CD4-positive, CD25-positive, alpha-beta regulatory T cell (primary cell): ENCODE data around the gene TTYH1. TPM values are rescaled to one million over a fixed set of nuclear protein-coding genes. Genes with fewer than 3 reads are reported as not detected.

Experiments used
- ATAC-seq, 2 donors: fragments of 150-1000 bp; cut with Tn5 transposase; one replicate each; pipeline ENCODE4 v1.10.0; 2021; ENCODE audit warnings: low read depth in 2 of 2, moderate number of reproducible peaks in 2 of 2, moderate library complexity in 1 of 2
- DNase-seq, 3 donors: peaks; one replicate each; pipeline versions ENCODE4 v3.0.0 to v3.0.0-alpha.2; 2012 to 2022; ENCODE audit warnings: mixed read lengths in 1 of 3
- H3K27ac ChIP-seq: one replicate; pipeline ENCODE4 v1.7.0; 2013; ENCODE audit warnings: mild to moderate bottlenecking, low read length; ENCODE audit not compliant: insufficient read depth, poor library complexity, severe bottlenecking
- H3K27me3 ChIP-seq: one replicate; pipeline ENCODE4 v1.7.0; 2013; ENCODE audit warnings: low read length; ENCODE audit not compliant: control insufficient read depth, insufficient read depth
- H3K36me3 ChIP-seq: one replicate; pipeline ENCODE4 v1.7.0; 2013; ENCODE audit warnings: mild to moderate bottlenecking, low read length, moderate library complexity; ENCODE audit not compliant: control insufficient read depth, insufficient read depth
- H3K4me1 ChIP-seq: 2 replicates; pipeline ENCODE4 v1.7.0; 2013; ENCODE audit warnings: mild to moderate bottlenecking, low read length; ENCODE audit not compliant: insufficient read depth, control insufficient read depth, poor library complexity, severe bottlenecking
- H3K4me3 ChIP-seq: one replicate; pipeline ENCODE4 v1.7.0; 2013; ENCODE audit warnings: low read depth, mild to moderate bottlenecking, low read length, moderate library complexity
- H3K9me3 ChIP-seq, 2 experiments: 1 replicate in 1 of 2; 2 replicates in 1 of 2; pipeline ENCODE4 v1.7.0; 2013; ENCODE audit warnings: low read length in 2 of 2, mild to moderate bottlenecking in 1 of 2, moderate library complexity in 1 of 2; ENCODE audit not compliant: control insufficient read depth in 2 of 2
- H3K27ac Mint-ChIP-seq, 3 donors: one replicate each; pipeline ENCODE4 v1.8.0; 2020 to 2022; ENCODE audit warnings: mild to moderate bottlenecking in 3 of 3, mixed read lengths in 3 of 3, moderate library complexity in 2 of 3
- H3K27me3 Mint-ChIP-seq: one replicate; pipeline ENCODE4 v1.8.0; 2022; ENCODE audit warnings: mild to moderate bottlenecking, mixed read lengths
- H3K36me3 Mint-ChIP-seq: one replicate; pipeline ENCODE4 v1.8.0; 2020; ENCODE audit warnings: mixed read lengths
- H3K4me1 Mint-ChIP-seq, 4 donors: one replicate each; pipeline ENCODE4 v1.8.0; 2020 to 2022; ENCODE audit warnings: mixed read lengths in 4 of 4, mild to moderate bottlenecking in 1 of 4
- H3K4me3 Mint-ChIP-seq, 4 donors: one replicate each; pipeline ENCODE4 v1.8.0; 2020 to 2022; ENCODE audit warnings: mild to moderate bottlenecking in 4 of 4, mixed read lengths in 4 of 4, moderate library complexity in 3 of 4
- H3K9me3 Mint-ChIP-seq, 7 donors: one replicate each; pipeline ENCODE4 v1.8.0; 2020 to 2022; ENCODE audit warnings: mixed read lengths in 7 of 7, mild to moderate bottlenecking in 3 of 7, moderate library complexity in 2 of 7
- polyA plus RNA-seq, 4 donors: library from polyadenylated mRNA; unstranded; fragments of 300-500 nt; fragmentation: Illumina TruSeq; gene quantifications; one replicate each; pipeline ENCODE4 v1.2.3, GENCODE V29; 2021
- total RNA-seq: library from RNA; stranded (reverse); gene quantifications from one replicate; pipeline ENCODE4 v1.2.3, GENCODE V29; 2022

The TTYH1 gene
- total and polyA plus RNA-seq, 5 donors from 2014 or later: 0.17 to 1.00 (median 0.31) TPM; not detected in 2

DNA sequence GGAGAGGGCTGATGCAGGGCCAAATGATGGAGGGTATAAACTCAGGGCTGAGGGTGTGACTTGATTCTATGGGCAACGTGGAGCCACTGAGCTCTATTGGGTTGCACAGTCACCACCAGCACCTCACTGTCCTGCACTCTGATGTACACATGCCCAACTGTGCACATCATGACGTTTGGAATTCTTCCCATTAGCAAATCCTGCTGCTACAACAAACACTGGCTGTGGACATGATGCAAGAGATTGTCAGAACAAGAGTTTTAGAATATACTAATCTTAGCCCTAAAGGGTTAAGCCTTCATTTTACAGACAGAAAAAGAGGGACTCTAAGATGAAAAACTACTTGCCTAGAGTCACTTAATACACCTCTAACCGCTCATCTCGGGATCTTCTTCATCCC is 2.4 kb upstream of the TTYH1 start:
- Histone ChIP-seq H3K9me3 (peaks cover 0 to 5% of the 10 kb centered on the region in 2 experiments), H3K36me3 (no peaks in the 10 kb centered on the region), H3K27ac (no peak overlapping the region), H3K27me3 (peaks cover 14% of the 10 kb centered on the region), H3K4me1 (peaks cover 7% of the 10 kb centered on the region), H3K4me3 (no peak overlapping the region)
- ATAC-seq: no peak
- Mint-ChIP-seq H3K9me3 (peaks cover 0 to 6% (median 3%) of the 10 kb centered on the region in 7 donors), H3K27me3 (peaks cover 14% of the 10 kb centered on the region), H3K4me3 (no peak overlapping the region), H3K36me3 (peaks cover 9% of the 10 kb centered on the region), H3K4me1 (peaks cover 0 to 16% (median 9%) of the 10 kb centered on the region in 4 donors), H3K27ac (no peak overlapping the region)
- no peak for DNase-seq

DNA sequence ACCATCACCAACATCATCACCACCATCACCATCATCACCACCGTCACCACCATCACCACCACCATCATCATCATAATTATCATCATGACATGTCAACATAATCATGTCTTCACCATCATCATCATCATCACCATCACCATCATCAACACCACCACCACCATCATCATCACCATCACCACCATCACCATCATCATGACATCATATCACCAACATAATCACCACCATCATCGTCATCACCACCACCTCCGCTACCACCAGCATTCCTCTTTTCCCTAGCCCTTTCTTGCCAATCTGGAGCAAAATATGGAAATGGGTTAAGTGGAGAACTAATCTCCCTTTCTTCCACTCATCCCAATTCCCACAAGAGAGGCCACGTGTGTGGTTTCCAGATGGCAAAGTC is 1.1 kb upstream of the TTYH1 start:
- no peak overlapping the region for H3K4me3 ChIP-seq
- DNase-seq: no peak
- Mint-ChIP-seq H3K9me3 (peaks cover 0 to 5% (median 3%) of the 10 kb centered on the region in 7 donors), H3K36me3 (peaks cover 9% of the 10 kb centered on the region), H3K27me3 (peaks cover 12% of the 10 kb centered on the region), H3K4me3 (no peak overlapping the region), H3K4me1 (peaks cover 0 to 22% (median 10%) of the 10 kb centered on the region in 4 donors), H3K27ac (no peak overlapping the region)
- no peaks in the 10 kb centered on the region for H3K36me3 ChIP-seq
- peaks cover 7% of the 10 kb centered on the region for H3K4me1 ChIP-seq
- peaks cover 14% of the 10 kb centered on the region for H3K27me3 ChIP-seq
- H3K27ac ChIP-seq: no peak overlapping the region
- ATAC-seq: no peak
- H3K9me3 ChIP-seq: no peaks in the 10 kb centered on the region

DNA sequence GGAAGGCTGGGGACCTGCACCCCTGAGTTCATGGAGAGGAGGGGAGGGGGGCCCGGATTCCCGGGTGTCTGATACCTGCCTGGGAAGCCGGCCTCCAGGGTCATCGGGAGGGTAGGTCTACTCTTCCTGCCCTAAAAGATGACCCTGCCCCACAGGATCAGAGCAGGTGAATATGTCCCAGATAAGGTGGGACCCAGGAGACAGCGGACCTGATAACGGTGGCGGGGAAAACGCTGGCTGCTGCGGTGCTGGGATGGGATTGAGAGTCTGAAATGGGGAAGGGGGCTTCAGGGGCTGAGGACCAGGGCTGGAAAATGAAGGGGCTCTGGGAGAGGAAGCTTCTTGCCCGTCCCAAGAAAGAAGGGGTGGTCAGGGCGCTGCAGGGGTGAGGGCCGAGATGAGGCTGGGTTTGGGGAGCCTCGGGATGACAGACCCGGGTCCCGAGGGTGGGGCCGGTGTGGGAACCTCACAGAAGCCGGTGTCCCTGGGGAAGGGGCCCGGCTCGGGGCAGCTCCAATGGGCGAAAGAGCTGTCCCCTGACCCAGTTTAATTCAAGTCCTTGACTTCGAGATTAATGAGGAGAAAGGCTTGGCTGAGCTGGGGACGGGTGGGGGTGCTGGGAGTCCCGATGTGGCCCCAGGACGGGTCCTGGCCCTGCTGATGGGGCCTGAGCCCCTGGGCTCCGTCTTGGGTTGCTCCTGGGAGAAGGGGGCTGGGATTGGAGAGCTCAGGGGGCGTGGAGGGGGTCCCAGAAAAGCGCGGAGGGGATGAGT is 823 bp downstream of the TTYH1 start:
- peaks cover 10% of the 10 kb centered on the region for H3K27me3 Mint-ChIP-seq
- Histone ChIP-seq H3K4me1 (peaks cover 7% of the 10 kb centered on the region), H3K27ac (no peak overlapping the region), H3K36me3 (no peaks in the 10 kb centered on the region), H3K27me3 (peaks cover 14% of the 10 kb centered on the region), H3K9me3 (no peaks in the 10 kb centered on the region), H3K4me3 (no peak overlapping the region)
- peaks cover 0 to 25% (median 10%) of the 10 kb centered on the region in 4 donors for H3K4me1 Mint-ChIP-seq
- peaks cover 0 to 4% (median 3%) of the 10 kb centered on the region in 7 donors for H3K9me3 Mint-ChIP-seq
- H3K4me3 Mint-ChIP-seq: peak overlapping the region in 1 of 4 donors; percentile 38
- peaks cover 9% of the 10 kb centered on the region for H3K36me3 Mint-ChIP-seq
- peak overlapping the region in 1 of 3 donors; percentile 57 for H3K27ac Mint-ChIP-seq
- DNase-seq (no peak), ATAC-seq (no peak)

DNA sequence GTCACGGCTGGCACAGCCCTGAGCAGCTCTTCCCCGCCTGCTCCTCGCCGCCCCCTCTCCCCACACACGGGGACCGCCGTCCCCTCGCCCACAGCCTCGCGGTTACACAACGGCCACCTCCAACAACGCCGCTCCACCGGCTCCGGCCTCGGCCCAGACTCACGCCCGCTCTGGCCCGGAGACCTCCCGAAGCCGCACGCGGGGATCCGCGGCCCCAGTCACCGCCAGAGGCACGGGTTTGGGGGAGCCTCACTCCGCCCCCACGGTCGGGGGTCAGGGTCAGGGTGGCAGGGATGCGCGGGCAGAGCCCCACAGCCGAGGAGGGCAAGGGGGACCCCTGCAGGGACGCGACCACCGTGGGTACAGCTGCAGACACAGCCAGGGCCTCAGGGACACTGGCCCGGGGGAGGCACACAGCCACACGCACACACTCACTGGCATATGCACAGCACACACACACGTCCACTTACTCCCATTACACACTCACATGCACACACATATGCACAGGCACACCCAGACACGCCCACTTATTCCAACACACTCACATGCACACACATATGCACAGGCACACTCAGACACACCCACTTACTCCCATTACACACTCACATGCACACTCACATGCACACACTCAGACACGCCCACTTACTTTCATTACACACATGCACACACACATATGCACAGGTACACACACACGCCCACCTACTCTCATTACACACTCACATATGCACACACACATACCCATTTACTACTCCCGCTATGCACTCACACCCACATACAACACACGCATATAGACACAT is 1.6 kb downstream of the TTYH1 start:
- H3K27ac Mint-ChIP-seq: no peak overlapping the region
- H3K27me3 Mint-ChIP-seq: peaks cover 10% of the 10 kb centered on the region
- H3K4me1 Mint-ChIP-seq: peaks cover 0 to 25% (median 10%) of the 10 kb centered on the region in 4 donors

DNA sequence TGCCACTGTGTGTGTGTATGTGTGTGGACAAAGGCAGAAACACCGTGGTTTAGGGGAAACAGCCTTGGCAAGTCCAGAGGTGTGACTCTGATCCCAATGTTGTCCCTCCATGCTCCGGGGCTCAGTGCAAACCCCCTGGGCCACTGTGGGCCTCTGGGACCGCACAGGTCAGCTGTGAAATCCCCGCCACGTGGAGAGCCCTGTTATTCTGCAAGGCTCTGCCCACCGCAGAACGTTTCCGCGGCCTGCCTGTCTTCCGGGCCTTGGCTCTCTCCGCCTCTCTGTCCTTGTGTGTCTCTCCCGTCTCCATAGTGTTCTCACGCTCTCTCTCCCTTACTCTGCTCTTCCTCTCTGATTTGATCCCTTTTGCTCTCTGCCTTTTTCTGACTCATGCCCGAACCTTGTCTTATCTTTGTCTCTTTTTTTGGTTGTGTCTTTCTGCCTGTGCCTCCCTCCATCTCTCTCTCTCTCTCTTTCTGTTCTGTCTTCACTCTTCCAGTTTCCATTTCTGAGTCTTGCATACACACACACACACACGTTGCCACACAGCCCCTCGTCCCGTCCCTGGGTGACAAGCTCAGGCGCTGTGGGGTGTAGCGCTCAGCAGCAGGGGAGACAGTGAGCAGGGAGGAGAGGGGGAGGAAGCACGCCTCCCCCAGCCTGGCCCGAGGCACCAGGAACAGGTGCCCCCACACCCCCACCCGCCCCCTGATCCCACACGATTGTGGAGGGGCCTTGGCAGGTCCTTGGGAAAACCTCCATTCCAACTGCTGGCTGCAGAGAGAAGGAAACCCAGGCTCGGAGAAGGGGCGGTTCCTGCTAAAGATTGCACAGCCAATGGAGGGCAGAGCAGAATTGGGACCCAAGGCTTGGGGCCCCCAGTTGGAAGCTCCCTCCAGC is 3.0 kb downstream of the TTYH1 start:
- H3K36me3 ChIP-seq: no peaks in the 10 kb centered on the region
- H3K27ac Mint-ChIP-seq: peak overlapping the region in 1 of 3 donors; percentile 18

More for the DNA sequence above, 1.6 kb downstream of the TTYH1 start:
- no peak for DNase-seq
- Mint-ChIP-seq H3K36me3 (peaks cover 9% of the 10 kb centered on the region), H3K9me3 (peaks cover 0 to 4% (median 2%) of the 10 kb centered on the region in 7 donors), H3K4me3 (peak overlapping the region in 1 of 4 donors; percentile 3)
- H3K27ac ChIP-seq: no peak overlapping the region
- H3K36me3 ChIP-seq: no peaks in the 10 kb centered on the region
- ATAC-seq: no peak
- peaks cover 14% of the 10 kb centered on the region for H3K27me3 ChIP-seq
- H3K4me1 ChIP-seq: peaks cover 7% of the 10 kb centered on the region
- H3K4me3 ChIP-seq: no peak overlapping the region
- no peaks in the 10 kb centered on the region for H3K9me3 ChIP-seq

DNA sequence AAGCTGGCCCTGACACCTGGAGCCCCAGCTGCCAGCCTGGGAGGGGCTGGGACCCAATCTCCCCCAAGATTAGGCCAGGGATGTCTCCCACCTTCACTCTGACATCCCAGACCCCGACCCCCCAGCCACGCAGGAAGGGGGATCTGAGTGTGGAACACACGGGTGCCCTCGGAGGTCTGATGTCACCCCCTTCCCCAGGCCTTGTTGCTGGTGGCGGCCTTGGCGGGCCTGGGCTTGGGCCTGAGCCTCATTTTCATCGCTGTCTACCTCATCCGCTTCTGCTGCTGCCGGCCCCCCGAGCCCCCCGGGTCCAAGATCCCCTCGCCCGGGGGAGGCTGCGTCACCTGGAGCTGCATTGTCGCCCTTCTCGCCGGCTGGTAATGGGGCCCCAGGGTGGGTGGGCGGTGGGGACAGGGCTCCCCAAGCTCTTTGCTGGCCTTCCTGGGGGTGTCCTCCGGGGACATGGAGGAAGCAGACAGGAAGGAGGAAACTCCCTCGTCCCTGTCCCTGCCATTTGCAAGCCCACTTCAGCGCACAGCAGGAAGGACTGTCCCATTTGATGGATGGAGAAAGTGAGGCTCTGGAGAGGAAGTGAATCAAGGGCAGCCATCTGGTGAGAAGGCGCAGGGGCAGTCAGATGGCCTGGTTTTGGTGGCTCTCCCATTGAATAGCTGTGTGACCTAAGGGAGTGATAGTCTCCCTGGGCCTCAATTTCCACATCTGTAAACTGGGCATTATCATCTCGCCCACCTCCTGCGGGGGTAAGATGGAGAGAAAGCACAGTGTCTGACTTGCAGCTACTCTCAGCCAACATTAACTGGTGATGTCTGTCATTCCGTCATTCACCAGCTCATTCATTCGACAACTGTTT is 3.9 kb downstream of the TTYH1 start:
- no peak overlapping the region for H3K27ac Mint-ChIP-seq

More for the DNA sequence above, 3.0 kb downstream of the TTYH1 start:
- H3K4me3 Mint-ChIP-seq: peak overlapping the region in 2 of 4 donors; percentile 0 to 59
- peaks cover 0 to 25% (median 10%) of the 10 kb centered on the region in 4 donors for H3K4me1 Mint-ChIP-seq
- Histone ChIP-seq H3K27ac (no peak overlapping the region), H3K4me1 (peaks cover 7% of the 10 kb centered on the region), H3K4me3 (peak overlapping the region; percentile 13), H3K27me3 (peaks cover 14% of the 10 kb centered on the region), H3K9me3 (no peaks in the 10 kb centered on the region)
- ATAC-seq (peak; percentile 42 to 47), DNase-seq (peak in 1 of 3 donors; percentile 53)
- peaks cover 0 to 4% (median 2%) of the 10 kb centered on the region in 7 donors for H3K9me3 Mint-ChIP-seq
- H3K27me3 Mint-ChIP-seq: peaks cover 10% of the 10 kb centered on the region
- peaks cover 9% of the 10 kb centered on the region for H3K36me3 Mint-ChIP-seq

More for the DNA sequence above, 3.9 kb downstream of the TTYH1 start:
- Histone ChIP-seq H3K9me3 (no peaks in the 10 kb centered on the region), H3K4me1 (peaks cover 7% of the 10 kb centered on the region), H3K36me3 (no peaks in the 10 kb centered on the region), H3K4me3 (no peak overlapping the region), H3K27ac (no peak overlapping the region), H3K27me3 (peaks cover 13% of the 10 kb centered on the region)
- H3K4me1 Mint-ChIP-seq: peaks cover 0 to 23% (median 10%) of the 10 kb centered on the region in 4 donors
- H3K9me3 Mint-ChIP-seq: peaks cover 0 to 3% (median under 1%) of the 10 kb centered on the region in 7 donors
- peaks cover 6% of the 10 kb centered on the region for H3K36me3 Mint-ChIP-seq
- no peak for ATAC-seq
- H3K27me3 Mint-ChIP-seq: peaks cover 14% of the 10 kb centered on the region
- no peak overlapping the region for H3K4me3 Mint-ChIP-seq
- no peak for DNase-seq
